A673 (cell line): ENCODE measurements around the gene INSRR.

Experiments used
- CTCF ChIP-seq: fragments of 300-800, 200-600 bp; sonication (generic); conservative IDR thresholded peaks from 2 replicates; pipeline ENCODE4 v1.5.1; 2017; ENCODE audit warnings: low read depth, mild to moderate bottlenecking, antibody characterized with exemption, low read length, moderate library complexity, mixed read lengths
- EZH2 ChIP-seq: fragments of 200-600 bp; sonication (generic); IDR thresholded peaks from 2 replicates; pipeline ENCODE4 v1.6.1; 2017; ENCODE audit warnings: borderline replicate concordance, low read depth, mild to moderate bottlenecking, mixed read lengths, antibody characterized with exemption, low read length; ENCODE audit not compliant: poor library complexity, severe bottlenecking

- TF ChIP-seq CTCF (no peak), EZH2 (no peak)
These were observed 17.5 kb downstream of the INSRR start for GRCh38 chr1:156841295-156841855.
